ENCODE results near the gene NRG3. TPM values are rescaled to one million over a fixed set of nuclear protein-coding genes. Genes with fewer than 3 reads are reported as not detected.

NRG3 gene
- total RNA-seq, 4 donors from 2014 or later = 0.22 to 2.4 TPM; not detected in 2

DNA sequence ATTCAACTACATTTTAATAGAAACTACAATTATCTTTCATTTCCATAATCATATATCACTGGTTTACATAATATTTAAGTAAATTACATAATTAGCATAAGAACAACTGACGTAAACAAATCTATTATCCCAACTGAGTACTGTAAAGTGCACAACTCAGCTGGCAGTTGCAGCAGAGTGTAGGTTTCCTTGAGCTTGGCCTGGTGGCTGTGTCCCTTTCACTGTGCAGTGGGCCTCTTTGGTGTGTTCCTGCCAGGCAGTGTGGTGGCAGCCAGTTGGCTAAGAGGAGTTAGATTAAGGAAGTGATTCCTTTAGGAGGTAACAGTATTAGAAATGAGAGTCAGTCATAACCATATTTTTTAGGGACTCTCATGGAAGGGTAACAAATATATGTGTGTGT, 7.0 kb downstream of the NRG3 start:
- TF ChIP-seq, protein P1, sequence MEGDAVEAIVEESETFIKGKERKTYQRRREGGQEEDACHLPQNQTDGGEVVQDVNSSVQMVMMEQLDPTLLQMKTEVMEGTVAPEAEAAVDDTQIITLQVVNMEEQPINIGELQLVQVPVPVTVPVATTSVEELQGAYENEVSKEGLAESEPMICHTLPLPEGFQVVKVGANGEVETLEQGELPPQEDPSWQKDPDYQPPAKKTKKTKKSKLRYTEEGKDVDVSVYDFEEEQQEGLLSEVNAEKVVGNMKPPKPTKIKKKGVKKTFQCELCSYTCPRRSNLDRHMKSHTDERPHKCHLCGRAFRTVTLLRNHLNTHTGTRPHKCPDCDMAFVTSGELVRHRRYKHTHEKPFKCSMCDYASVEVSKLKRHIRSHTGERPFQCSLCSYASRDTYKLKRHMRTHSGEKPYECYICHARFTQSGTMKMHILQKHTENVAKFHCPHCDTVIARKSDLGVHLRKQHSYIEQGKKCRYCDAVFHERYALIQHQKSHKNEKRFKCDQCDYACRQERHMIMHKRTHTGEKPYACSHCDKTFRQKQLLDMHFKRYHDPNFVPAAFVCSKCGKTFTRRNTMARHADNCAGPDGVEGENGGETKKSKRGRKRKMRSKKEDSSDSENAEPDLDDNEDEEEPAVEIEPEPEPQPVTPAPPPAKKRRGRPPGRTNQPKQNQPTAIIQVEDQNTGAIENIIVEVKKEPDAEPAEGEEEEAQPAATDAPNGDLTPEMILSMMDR (IDR thresholded peaks at IDR 0.05; ENCODE audit: low read depth) = no peak

DNA sequence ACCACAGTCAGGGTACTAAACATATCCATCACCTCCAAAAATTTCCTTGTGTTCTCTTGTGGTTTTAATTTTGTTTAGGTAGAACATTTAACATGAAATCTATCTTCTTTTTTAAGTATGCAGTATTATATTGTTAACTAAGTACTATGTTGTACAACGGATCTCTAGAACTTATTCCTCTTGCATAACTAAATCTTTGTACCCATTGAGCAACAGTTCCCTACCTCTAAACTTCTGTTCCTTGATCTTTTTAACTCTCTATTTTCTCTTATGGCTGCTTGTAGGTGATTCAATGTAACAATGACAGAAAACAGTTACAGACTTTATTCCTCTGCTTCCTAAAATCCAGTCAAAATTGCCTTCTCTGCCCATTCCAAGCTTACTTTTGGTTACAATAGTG, 9.9 kb downstream of the NRG3 start:
- TF ChIP-seq, protein P1 (IDR thresholded peaks at IDR 0.05; ENCODE audit: low read depth) = no peak

DNA sequence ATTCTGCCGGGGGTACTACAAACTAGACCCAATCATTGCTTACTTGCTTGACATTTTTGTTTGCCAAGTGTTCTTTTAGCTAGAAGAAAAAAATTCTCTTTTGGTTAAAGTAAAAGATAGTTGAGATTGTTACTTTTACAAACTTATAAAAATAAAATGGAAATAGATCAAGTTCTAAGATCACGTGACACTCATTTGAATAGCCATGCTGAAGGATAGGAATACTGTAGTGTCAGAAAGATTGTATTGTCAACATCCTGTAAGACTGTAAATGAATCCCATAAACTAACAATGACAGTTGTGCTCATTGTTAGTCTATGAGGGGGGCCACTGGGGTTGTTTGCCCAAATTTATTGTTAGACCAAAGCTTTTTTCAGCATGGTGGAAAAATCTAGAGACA, 10.5 kb downstream of the NRG3 start:
- TF ChIP-seq, protein P1 (IDR thresholded peaks at IDR 0.05; ENCODE audit: low read depth) = no peak

DNA sequence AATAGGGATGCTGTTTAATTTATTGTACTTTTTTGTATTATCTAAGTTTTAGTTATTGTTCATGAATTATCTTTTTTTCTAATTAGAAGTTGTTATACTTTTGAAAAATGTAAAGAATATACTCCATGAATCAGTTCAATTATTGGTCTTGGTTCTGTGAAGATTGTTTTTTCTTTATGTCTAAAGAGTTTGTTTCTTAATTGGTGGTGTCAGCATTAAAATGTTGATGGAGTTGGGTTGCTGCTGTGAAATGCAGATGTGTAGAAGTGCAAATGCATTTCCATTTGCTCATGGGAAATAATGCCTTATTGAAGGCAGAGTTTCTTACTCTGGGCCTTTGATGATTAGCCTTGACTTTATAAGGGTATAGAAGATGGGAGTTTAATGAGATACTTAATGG, 11.9 kb downstream of the NRG3 start:
- TF ChIP-seq, protein P1 (IDR thresholded peaks at IDR 0.05; ENCODE audit: low read depth) = no peak

DNA sequence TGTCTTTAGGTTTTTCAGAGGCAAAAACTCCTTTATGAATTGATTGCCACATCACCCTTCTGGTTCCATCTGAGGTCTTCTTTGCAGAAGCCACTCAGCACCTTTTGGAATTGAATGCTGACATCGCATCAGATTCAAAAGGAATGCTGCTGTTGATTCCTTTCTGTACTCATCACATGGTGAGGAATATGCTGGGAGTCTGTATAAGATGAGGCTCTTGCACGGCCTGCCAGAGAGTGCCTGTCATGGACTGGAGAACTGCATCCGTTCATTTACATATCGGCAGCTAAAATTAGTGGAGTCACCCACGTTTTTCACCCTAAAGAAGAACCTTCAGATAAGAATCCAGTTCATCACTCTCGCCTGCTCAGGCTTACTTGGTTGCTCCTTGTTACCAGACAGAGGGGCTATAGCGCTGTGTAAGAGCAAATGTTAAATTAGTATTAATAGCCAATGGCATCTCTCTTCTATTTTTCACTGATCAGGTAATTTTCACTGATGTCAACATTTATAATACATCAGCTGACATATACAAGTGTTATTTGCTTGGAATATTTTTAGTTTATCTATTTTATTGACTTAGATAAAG, 14.3 kb downstream of the NRG3 start:
- TF ChIP-seq, protein P1 (IDR thresholded peaks at IDR 0.05; ENCODE audit: low read depth) = no peak

DNA sequence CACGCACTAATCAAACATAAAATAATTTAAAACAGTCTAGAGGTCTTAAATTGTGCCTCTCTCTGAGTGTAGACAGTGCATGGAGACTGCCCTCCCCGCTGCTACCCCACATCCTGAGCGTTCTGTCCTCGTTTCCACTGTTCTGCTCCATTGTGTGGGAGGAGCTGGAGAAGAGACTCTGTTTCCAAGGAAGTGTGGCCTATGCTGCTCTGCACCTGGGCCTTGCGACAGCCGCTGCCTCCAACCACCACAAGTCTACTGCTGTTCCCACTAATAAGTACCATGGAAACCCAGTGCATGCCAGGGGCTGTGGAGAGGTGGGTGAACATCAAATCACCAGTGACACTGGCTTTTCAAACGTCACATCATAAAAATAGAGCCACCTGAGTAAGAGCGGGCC, 19.6 kb downstream of the NRG3 start:
- TF ChIP-seq, protein P1 (IDR thresholded peaks at IDR 0.05; ENCODE audit: low read depth) = no peak

DNA sequence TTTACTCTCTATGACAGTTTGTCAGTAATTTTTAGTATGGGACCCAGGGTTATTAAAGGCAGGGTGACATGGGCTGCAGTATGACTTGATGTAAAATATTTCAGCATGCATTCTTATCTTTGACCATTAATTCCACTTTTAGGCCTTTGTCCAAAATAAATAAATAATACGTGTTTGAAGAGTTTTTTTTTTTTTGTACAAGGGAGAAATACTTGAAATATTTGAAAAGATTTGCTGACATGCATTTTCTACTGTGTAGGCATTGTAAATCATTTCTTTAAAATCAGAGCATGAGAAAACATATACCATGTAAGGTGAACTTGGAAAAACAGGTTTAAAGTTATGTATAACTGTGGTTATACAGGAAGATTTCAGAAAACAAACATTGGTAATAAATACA, 23.5 kb downstream of the NRG3 start:
- TF ChIP-seq, protein P1 (IDR thresholded peaks at IDR 0.05; ENCODE audit: low read depth) = no peak

All from subcutaneous adipose tissue (tissue), 4 donors.